Measurements from ENCODE around the gene LDAH.

Gene LDAH

DNA sequence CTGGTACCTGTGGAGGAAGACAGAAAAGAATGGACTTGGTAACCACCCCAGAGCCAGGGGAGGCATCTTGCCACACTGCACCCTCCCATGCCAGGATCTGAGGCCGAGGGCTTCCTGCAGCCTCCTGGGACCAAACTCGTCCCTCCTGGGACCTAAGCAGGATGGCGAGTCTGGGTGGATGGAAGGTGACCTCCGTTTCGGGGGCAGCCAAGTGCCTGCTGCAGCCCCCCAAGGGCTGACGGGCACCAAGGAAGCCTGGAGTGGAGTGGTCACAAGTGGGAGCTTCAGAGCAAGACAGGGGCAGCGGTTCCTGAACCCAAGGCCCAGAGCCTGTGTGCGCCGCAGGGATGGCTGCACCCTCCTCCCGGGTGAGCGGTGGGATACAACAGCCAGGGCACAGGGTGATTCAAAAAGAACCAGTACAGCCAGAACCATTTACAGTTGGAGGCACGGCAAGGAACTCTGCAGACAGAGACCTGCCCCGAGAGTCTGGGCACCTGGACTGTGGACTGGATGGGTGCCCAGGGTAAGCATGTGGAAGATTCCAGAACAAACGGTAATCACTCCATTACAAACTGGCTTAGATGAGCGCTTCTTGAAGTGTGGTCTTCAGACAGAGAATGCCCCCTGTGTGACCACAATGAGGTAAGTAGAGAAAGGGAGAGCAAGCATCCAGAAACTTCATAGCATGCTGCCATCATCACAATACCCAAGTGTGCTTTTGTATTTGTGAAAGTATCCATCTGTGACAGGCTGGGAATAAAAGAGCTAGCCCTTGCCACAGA is 184.1 kb downstream of the LDAH start:
- no peak for DNase-seq (ENCODE audit: low read depth in 1 of 2, low spot score in 1 of 2)

DNA sequence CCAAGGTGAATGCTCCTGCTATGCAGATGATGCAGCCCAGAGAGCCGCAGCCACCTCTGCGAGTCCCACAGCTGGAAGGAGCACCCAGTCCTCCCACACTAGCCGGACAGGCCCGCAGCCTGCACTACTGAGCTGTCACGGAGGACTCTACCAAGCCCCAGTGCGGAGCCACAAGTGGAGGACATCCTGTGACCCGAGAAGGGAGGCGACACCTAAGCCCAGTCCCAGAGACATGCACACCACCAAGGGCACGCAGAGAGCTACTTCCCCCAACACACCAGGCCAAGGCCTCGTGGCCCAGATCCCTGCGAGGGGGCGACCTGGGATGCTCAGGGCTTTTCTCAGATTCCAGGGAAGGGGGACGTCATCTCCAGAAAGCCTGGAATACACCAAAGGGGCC is 184.9 kb downstream of the LDAH start:
- no peak for DNase-seq (ENCODE audit: low read depth in 1 of 2, low spot score in 1 of 2)

DNA sequence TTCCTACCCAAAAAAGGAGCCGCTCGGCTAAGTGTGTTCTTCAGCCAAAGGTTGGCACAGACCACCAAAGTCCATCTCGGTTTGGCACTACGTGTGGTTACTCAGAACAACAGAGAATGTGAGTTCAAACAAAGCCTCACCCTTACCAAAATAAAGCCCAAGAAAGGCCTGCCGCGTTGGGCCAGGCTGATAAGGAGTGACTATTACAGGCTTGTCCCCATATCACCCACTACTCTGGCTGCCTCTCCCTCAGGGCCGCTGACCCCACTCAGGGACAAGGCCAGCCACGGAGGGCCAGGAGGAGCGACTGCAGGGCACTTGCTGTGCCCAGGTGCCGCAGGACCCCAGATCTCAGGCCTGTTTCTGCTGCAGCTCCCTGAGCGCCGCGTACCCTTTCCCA is 185.8 kb downstream of the LDAH start:
- no peak for DNase-seq (ENCODE audit: low read depth in 1 of 2, low spot score in 1 of 2)

DNA sequence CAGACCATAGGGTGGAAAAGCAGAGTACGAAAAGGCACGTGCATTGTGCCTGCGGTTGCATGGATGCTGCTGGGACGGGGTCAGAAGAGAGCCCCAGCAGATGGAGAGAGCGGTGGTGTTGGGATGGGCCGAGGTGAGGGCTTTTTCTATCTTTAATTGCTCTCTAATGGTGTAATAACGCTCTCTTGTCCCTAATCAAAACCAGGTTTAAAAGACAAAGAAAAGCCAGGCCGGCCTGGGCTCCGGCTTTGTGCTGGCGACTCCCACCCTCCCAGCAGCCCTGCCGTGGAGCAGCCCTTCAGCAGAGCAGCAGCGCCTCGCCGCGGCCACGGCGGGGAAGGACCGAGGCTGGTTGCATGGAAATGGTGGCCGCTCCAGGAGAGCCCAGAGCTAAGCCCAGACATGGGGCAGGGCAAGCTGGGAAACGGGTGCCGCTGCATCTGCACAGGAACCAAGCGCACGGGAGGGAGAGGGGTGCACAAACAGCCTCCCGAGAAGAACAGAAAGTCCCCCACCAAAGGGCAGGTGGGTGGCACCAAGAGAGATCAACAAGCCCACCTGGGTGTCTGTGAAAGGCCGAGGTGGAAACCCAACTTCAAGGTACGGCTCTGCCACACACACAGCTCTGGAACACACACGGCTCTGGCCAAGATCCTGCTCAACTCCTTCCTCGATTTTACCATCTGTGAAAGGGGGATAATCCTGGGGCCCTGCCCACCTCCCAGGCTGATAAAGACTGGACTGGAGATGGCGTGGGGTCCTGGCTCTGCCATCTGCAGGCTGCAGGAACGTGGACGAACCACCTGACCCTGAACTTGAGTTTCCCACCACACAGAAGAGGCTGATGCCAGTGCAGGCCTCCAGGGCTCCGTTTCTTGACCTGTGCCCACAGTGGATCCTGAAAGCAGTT is 187.0 kb downstream of the LDAH start:
- no peak for DNase-seq (ENCODE audit: low read depth in 1 of 2, low spot score in 1 of 2)

DNA sequence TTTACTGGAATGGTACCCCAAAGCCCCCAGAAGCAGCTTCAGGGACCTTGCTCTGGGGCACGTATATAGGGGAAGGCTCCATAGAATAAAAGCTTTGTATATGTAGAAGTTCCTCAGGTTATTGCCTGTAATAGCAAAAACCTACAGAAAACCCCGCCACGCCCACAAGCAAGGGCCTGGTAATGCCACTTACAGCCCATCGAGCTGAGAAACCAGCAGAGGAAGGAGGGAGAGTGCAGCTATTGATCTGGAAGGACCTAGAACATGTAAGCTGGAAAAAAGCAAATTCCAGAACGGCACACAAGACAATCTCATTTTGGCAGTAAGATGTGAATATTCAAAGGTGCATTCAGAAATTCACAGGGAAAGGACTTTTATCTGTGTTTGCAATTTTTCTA is 187.8 kb downstream of the LDAH start:
- DNase-seq (ENCODE audit: low read depth in 1 of 2, low spot score in 1 of 2): no peak

DNA sequence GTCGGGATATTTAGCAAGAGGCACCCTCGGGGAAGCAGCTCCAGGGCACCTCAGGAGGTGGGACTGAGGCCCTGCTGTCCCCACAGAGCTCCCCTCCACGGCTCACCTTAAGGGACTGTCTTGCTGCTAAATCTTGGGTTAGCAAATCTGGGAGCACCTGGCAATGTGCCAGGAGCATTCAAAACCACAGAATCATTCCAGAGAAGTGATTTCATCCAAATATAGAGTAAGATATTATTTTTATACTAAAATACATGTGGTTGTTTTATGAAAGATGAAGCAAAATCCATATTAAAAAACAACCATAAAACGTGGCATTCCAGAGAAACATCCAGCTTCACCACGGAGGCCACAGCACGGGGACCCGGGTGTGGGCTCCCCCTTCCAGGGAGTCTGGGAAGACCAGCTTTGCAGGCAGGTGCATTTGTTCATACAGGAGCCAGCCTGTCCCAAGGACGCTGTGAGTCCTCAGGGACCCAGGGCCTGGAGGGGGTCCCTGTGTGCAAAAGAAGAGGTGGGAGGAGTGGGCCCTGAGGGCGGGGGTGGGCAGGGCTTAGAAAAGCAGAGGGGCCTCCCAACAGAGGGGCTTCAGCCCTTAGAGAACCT is 188.3 kb downstream of the LDAH start:
- no peak for DNase-seq (ENCODE audit: low read depth in 1 of 2, low spot score in 1 of 2)

Data from activated T-helper 1 cell treated with anti-CD3 and anti-CD28 coated beads, Interleukin-2, amount 50 U/mL, for 16 hours (primary cell).